OCI-LY3 (cell line): ENCODE data around the gene SH2D2A.

Experiments
- H2AFZ ChIP-seq: fragments of 200-600, 300-600 bp; shearing (Covaris generic); 2 replicates; pipeline ENCODE4 v1.6.0; 2014; ENCODE audit warnings: antibody characterized with exemption, low read depth, low read length
- H3K27ac ChIP-seq: fragments of 200-600, 300-600 bp; sonication (generic); 2 replicates; pipeline ENCODE4 v1.5.1; 2014; ENCODE audit warnings: mild to moderate bottlenecking, low read length, moderate library complexity, mixed read lengths
- H3K27me3 ChIP-seq: fragments of 200-600, 300-600 bp; sonication (generic); 2 replicates; pipeline ENCODE4 v1.6.1; 2014; ENCODE audit warnings: low read depth, low read length, mixed read lengths
- H3K36me3 ChIP-seq: fragments of 200-600, 300-600 bp; sonication (generic); replicated peaks from 2 replicates; pipeline ENCODE3; 2014; ENCODE audit warnings: low read depth, low read length, mixed read lengths
- H3K4me1 ChIP-seq: fragments of 300-600, 200-600 bp; sonication (generic); 2 replicates; pipeline ENCODE4 v1.6.1; 2014; ENCODE audit warnings: low read length, mixed read lengths
- H3K4me2 ChIP-seq: fragments of 200-600, 300-600 bp; sonication (generic); 2 replicates; pipeline ENCODE4 v1.6.1; 2014; ENCODE audit warnings: low read length, mixed read lengths
- H3K4me3 ChIP-seq: fragments of 300-600, 200-600 bp; sonication (generic); 2 replicates; pipeline ENCODE4 v1.5.1; 2014; ENCODE audit warnings: antibody characterized with exemption, mild to moderate bottlenecking, low read length, moderate library complexity
- H3K79me2 ChIP-seq: fragments of 300-600, 200-600 bp; shearing (Covaris generic); 2 replicates; pipeline ENCODE4 v1.6.1; 2014; ENCODE audit warnings: mild to moderate bottlenecking, low read length, mixed read lengths
- H3K9ac ChIP-seq: fragments of 300-600, 200-600 bp; shearing (Covaris generic); 2 replicates; pipeline ENCODE4 v1.6.0; 2014; ENCODE audit warnings: mild to moderate bottlenecking, low read length, moderate library complexity
- H3K9me3 ChIP-seq: fragments of 200-600, 300-600 bp; shearing (Covaris generic); 2 replicates; pipeline ENCODE4 v1.6.1; 2014; ENCODE audit warnings: low read length, mixed read lengths; ENCODE audit not compliant: insufficient read depth
- H4K20me1 ChIP-seq: fragments of 200-600, 300-600 bp; sonication (generic); 2 replicates; pipeline ENCODE4 v1.6.1; 2016; ENCODE audit warnings: low read length, mixed read lengths; ENCODE audit not compliant: insufficient read depth
- EZH2phosphoT487 ChIP-seq: fragments of 200-600 bp; shearing (Covaris generic); IDR thresholded peaks from 2 replicates; pipeline ENCODE4 v1.6.1; 2018; ENCODE audit warnings: antibody characterized with exemption, mixed run types, low read depth
- TF ChIP-seq, protein P1 (sequence below): fragments of 200-600, 300-600 bp; sonication (generic); IDR thresholded peaks from 2 replicates; pipeline ENCODE4 v1.5.1; 2014; ENCODE audit warnings: antibody characterized with exemption, low read length, low read depth

The SH2D2A gene

GRCh38 chr1:156822680-156823079 is 6.0 kb upstream of the SH2D2A start:
- H3K27me3 ChIP-seq: no peaks in the 10 kb centered on the region
- no peaks in the 10 kb centered on the region for H3K9me3 ChIP-seq
- no peaks in the 10 kb centered on the region for H4K20me1 ChIP-seq
- H3K27ac ChIP-seq: no peak overlapping the region
- no peak overlapping the region for H2AFZ ChIP-seq
- H3K4me2 ChIP-seq: no peak overlapping the region
- H3K9ac ChIP-seq: no peak overlapping the region
- H3K4me1 ChIP-seq: no peaks in the 10 kb centered on the region
- H3K79me2 ChIP-seq: no peaks in the 10 kb centered on the region
- TF ChIP-seq EZH2phosphoT487: no peak
- TF ChIP-seq, protein P1, sequence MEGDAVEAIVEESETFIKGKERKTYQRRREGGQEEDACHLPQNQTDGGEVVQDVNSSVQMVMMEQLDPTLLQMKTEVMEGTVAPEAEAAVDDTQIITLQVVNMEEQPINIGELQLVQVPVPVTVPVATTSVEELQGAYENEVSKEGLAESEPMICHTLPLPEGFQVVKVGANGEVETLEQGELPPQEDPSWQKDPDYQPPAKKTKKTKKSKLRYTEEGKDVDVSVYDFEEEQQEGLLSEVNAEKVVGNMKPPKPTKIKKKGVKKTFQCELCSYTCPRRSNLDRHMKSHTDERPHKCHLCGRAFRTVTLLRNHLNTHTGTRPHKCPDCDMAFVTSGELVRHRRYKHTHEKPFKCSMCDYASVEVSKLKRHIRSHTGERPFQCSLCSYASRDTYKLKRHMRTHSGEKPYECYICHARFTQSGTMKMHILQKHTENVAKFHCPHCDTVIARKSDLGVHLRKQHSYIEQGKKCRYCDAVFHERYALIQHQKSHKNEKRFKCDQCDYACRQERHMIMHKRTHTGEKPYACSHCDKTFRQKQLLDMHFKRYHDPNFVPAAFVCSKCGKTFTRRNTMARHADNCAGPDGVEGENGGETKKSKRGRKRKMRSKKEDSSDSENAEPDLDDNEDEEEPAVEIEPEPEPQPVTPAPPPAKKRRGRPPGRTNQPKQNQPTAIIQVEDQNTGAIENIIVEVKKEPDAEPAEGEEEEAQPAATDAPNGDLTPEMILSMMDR: no peak
- H3K4me3 ChIP-seq: no peak overlapping the region
- no peaks in the 10 kb centered on the region for H3K36me3 ChIP-seq

DNA sequence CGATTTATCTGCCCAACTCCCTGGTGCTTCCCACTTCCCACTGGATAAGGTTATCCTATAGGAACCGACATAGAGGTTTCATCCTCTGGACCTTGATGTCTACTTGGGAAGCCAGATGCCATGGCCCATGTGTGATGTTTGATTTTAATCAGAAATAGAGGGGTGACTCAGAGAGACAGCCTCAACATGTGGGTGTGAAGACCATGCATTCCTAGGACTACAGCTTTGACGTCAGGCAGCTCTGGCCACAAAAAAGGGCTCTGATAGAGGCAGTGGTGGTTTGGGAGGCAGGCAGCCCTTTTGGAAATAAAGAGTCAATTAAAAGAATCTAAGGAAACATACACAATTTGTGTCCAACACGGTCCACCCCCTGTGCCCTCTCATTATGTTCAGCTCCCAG is 5.2 kb upstream of the SH2D2A start:
- H3K36me3 ChIP-seq: no peaks in the 10 kb centered on the region
- no peak overlapping the region for H3K4me3 ChIP-seq
- H2AFZ ChIP-seq: no peak overlapping the region
- no peak overlapping the region for H3K4me2 ChIP-seq
- TF ChIP-seq EZH2phosphoT487: no peak
- TF ChIP-seq, protein P1: no peak
- H3K9me3 ChIP-seq: no peaks in the 10 kb centered on the region
- H3K4me1 ChIP-seq: peaks cover 4% of the 10 kb centered on the region
- no peaks in the 10 kb centered on the region for H3K79me2 ChIP-seq
- no peaks in the 10 kb centered on the region for H3K27me3 ChIP-seq
- H3K27ac ChIP-seq: no peak overlapping the region
- no peaks in the 10 kb centered on the region for H4K20me1 ChIP-seq
- H3K9ac ChIP-seq: no peak overlapping the region

DNA sequence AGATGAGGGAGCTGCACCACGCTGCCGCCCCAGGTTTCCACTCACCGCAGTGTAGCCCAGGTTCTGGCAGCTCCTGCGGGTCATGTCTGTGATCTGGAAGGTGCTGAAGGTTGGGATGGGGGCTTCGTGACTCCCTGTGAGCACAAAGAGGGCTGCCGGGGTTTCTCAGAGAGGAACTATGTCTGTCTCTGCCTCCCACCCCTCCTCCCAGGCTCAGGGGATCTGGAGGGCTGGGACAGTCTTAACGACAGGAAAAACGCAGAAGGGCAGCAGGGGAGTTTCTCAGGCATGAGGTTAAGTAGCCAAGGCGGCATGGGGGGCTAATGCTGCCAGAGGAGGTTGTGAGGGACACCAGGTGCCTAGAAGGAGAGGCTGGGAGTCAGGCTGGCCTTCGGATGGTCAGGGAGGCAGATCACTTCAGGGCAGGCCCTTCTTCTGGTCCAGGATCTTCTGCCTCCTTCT is 656 bp downstream of the SH2D2A start:
- Histone ChIP-seq H3K27ac (peak overlapping the region; percentile 4; the same call in 1 of the 2 replicates), H2AFZ (no peak overlapping the region), H3K9me3 (no peaks in the 10 kb centered on the region), H3K9ac (peak overlapping the region; percentile 57; the same call in 1 of the 2 replicates), H3K4me1 (peaks cover 13% of the 10 kb centered on the region), H3K79me2 (no peaks in the 10 kb centered on the region), H4K20me1 (no peaks in the 10 kb centered on the region), H3K27me3 (no peaks in the 10 kb centered on the region), H3K4me3 (peak overlapping the region; percentile 72), H3K4me2 (peak overlapping the region; percentile 72), H3K36me3 (peaks cover 4% of the 10 kb centered on the region)
- TF ChIP-seq EZH2phosphoT487: no peak
- TF ChIP-seq, protein P1: no peak

DNA sequence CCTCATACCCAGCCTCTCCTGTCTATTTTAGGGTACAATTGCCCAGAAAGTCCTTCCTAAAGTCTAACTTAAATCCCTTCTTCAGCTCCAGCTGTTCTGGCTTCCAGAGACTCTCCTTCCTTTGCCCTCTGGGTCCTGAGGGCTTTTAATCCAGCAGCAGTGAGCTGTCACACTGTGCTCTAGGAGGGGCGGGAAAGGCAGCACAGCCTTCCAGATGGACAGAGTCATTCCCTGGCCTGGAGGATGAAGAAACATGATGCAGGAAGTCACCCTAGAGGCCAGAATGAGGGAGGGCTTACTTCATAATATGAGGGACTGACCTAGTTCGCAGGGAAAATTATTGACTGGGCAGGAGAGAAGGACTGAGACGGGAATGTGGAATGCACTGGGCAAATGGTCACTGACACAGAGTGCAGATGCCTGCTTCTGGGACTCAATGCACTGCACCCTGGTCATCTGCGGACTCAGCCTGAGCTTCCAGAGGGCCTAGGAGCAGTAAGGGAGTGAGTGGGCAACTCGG is 1.3 kb downstream of the SH2D2A start:
- H3K4me2 ChIP-seq: no peak overlapping the region
- H3K9me3 ChIP-seq: no peaks in the 10 kb centered on the region
- H2AFZ ChIP-seq: no peak overlapping the region
- no peaks in the 10 kb centered on the region for H3K79me2 ChIP-seq
- H3K27ac ChIP-seq: no peak overlapping the region
- H3K27me3 ChIP-seq: no peaks in the 10 kb centered on the region
- no peak overlapping the region for H3K4me3 ChIP-seq
- TF ChIP-seq EZH2phosphoT487: no peak
- TF ChIP-seq, protein P1: no peak
- peaks cover 4% of the 10 kb centered on the region for H3K36me3 ChIP-seq
- H3K4me1 ChIP-seq: peaks cover 13% of the 10 kb centered on the region
- H4K20me1 ChIP-seq: no peaks in the 10 kb centered on the region
- no peak overlapping the region for H3K9ac ChIP-seq
